ENCODE data around the gene SERGEF.

SERGEF gene

DNA sequence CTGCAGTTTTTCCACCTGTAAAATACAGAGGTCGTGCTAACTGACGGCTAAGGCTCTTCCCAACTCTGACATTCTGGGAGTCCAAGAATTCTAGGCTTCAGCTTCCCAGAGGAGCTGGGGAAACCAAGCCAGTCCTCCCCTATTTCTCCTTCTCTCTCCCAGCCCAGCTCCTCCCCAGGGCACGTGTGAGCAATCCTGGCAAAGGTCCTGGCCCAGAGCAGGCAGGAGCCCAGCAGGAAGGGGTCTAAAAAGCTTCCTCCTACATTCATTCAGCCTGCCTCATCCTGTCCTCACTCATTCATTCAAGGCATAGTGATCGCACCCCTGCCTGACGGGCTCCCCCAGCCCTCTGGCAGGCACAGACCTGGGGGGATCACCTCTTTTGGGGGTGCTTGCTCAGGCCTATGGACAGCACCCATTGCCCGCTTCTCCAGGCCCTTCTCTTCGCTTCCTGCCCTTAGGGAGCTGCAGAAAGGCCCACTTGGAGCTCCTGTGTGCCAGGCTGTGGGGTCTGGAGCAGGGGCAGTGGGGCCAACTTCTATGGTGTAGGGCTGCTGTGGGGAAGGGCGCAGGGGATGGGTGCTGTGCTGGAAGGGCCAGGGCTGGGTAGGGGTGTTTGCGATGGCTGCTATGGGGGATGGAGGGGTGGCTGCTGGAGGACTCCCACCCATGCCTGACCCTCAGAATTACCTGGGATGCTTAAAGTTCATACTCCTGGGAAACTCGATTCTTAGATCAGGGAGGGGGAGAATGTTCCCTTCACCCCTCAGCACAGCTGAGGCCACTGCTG, 268.5 kb downstream of the SERGEF start:
- peak; percentile 41 for DNase-seq

DNA sequence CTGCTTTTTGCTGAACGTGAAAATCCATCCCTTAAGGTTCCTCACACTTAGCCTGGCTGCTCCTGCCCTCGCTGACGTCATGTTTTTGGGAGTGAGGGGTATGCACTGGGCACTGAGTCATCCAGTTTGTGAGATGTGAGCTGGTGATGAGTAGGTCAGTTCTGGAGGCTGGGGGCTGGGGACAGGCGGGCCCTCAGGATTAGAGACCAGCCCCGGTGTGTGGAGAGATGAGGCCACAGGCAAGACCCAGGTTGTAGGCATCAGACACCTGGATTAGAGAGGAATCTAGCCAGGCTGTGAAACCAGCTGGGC, 269.1 kb downstream of the SERGEF start:
- DNase-seq: peak; percentile 74

DNA sequence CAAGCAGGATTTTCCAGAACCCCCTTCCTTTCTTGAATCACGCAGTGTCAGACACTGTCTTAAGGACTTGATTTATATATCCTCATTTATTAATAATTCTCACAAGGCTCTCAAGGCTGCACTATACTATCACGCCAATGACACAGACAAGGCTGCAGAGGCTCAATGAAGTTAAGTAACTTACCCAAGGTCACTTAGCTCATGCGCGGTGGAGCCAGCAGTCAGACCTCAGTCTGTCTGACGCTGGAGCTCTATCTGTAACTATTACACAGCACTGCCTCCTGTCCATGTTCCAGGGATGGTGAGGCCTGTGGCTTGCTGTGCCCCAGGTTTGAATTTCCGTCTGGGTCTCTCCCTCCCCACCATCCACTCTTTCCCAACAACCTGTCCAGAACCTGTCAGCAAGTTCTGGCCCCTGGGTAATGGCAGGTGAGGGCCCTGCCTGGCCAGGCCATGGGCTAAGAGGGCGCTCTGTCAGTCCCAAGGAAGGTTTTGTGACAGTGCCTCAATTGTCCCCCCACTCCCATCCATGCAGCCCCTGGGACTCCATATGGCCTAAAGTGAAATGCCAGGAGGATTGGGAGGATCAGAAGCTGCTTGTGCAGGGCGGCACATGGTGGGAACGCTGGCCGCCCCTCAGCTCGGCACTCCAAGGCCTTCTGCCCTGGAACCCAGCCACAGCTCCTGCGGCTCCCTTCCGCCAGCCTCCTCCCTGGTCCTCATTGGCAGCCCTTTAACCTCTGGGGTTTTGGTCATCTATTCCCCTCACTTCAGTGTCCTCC, 269.6 kb downstream of the SERGEF start:
- no peak for DNase-seq

DNA sequence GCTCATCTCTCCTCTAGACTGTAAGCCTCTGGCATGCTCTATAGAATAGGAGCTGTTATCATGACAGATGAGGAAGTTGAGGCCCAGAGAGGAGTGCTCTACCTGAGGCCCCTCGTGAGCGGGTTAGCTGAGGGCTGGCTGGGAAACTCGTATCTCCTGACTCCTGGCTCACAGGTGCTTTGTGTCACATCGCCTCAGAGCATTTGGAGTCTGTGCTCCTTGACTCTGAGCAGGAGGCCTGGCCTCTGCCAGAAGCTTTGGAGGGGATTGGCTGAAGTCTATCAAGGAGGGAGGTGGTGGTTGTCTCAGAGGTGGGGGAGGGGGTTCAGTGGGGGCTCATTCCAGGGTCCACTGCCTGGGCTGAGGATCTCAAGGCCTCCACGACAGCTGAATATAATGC, 270.8 kb downstream of the SERGEF start:
- DNase-seq: no peak

DNA sequence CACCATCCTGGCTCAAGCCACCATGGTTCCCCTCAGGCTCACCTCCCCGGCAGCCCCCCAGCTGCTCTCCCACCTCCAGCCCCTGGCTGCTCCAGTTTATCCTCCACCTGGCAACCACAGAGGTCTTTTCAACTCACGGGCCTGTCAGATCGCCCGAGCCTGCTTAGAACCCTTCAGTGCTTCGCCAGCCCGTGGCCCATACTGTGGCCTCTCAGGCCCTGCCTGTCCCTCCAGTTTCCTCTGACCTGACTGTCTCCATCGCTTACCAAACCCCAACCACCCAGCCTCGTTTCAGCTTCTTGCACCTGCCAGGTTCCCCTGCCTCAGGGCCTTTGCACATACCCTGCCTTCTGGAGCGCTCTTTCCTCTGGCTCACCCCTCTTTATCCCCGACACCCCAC, 271.4 kb downstream of the SERGEF start:
- no peak for DNase-seq

DNA sequence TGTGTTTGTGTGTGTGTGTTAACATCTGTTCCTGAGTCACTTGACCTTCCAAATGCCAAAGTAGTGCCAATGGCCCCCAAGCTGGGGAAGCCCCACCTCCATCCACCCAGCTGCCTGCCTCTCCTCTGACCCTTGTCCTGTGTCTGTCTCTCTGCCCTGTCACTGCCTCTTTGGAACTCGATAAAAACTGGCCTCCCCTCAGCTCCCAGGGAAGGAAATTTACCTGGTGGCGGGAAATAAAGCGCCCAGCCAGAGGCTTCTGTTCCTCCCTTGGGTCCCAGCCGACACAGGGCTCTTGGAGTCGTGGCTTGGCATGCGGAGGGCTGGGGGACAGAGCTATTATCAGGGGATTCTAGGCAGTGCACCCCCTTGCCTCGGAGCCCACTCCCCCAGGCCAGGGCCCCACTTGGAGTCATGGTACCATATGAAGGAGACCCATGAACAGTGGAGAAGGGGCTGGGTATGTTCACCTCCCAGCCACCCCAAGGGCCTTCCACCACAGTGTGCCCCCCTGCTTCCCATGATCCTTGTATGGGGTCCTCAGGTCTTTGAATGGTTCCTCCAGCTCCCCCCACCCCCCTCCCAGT, 272.1 kb downstream of the SERGEF start:
- DNase-seq: no peak

DNA sequence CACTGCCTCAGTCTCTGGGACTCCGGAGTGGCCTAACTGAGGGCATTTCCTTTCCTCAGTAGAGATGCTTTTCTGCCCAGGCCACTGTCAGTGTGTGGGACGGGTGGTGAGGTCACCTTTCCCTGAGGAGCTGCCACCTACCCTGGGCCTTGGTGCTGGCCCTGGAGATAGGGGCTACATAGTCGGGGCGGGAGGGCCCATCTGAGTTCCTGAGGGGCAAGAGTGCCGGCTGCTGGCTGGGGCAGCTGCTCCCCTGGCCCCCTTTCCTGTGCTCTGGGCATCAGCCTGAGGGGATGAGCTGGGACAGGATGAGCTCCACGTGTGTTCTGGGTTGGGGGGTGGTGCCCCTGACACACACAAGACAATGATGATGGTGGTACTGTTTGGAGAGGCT, 272.9 kb downstream of the SERGEF start:
- no peak for DNase-seq

DNA sequence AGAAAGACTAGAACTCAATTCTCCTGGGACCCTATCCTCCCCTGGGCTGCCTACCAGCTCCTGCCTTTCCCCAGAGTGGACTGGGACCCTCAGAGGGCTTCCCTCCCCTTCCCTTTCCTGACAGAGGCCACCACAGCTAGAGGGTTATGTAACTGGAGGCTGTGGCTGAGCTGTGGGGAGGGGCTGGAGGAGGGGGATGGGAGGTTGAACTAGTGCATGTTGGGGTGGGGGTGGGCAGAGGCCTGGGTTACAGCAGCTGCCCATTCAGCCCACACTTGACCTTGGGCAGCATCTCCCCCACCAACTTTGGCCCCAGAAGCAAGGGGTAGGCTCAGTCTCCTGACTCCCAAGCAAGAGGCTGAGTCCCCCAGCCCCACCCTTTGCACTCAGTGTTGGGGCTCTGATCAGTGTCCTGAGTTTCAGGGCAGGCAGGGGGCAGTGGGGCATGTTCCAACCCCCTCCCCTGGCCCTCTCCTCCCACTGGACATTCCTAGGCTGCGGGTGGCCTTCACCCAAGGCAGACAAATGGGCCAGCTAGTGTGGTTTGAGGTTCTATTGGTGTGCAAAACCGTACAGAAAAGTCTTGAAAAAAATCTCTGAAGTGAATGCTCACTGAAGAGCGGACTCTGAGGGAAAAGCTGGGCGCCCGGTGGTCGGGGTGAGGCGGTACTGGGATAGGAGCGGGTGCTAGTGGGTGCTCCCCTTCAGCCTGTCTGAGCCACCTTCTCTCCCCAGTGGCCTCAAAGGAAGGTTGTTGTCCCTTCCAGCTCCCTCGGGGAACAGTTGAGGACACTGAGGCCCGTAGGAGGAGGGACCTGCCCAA, 274.5 kb downstream of the SERGEF start:
- no peak for DNase-seq

All from fibroblast of skin of right quadriceps (primary cell).